Stimulated activated naive CD8-positive, alpha-beta T cell treated with anti-CD3 and anti-CD28 coated beads, Interleukin-15, Interleukin-2, amounts not matched to agents 100 ng/mL and 50 ng/mL, for 24 hours (primary cell): ENCODE results near the gene CBLB.

Experiments used
- H3K27ac Mint-ChIP-seq: one replicate; pipeline ENCODE4 v1.8.0; 2021; ENCODE audit warnings: mild to moderate bottlenecking, mixed read lengths
- H3K27me3 Mint-ChIP-seq: one replicate; pipeline ENCODE4 v1.8.0; 2021; ENCODE audit warnings: mixed read lengths
- H3K36me3 Mint-ChIP-seq: one replicate; pipeline ENCODE4 v1.8.0; 2021; ENCODE audit warnings: low read depth, mixed read lengths
- H3K4me1 Mint-ChIP-seq: one replicate; pipeline ENCODE4 v1.8.0; 2021; ENCODE audit warnings: low read depth, mixed read lengths
- H3K4me3 Mint-ChIP-seq: one replicate; pipeline ENCODE4 v1.8.0; 2021; ENCODE audit warnings: mild to moderate bottlenecking, mixed read lengths
- H3K9me3 Mint-ChIP-seq: one replicate; pipeline ENCODE4 v1.8.0; 2021; ENCODE audit warnings: mixed read lengths

Gene CBLB

DNA sequence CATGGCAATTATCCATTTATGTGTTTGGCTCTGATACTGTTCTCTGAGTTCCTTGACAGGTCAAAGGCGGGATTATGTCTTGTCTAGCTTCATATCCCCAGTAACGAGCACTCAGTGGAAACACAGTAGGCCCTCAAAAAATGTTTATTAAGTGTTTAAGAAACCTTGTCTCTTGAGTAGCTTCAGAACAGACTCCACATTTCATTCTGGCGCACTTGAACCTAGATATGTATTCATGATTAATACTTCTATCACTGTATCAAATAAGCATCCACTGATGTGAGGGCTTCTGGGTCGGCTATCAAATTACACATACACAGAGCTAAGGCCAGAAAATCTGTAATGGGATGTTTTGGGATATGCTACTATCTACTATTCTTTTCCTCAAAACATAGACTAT is 4.6 kb downstream of the CBLB start:
- peaks cover 53% of the 10 kb centered on the region for H3K4me1 Mint-ChIP-seq
- peak overlapping the region; percentile 97 for H3K4me3 Mint-ChIP-seq
- H3K36me3 Mint-ChIP-seq, result peaks cover 57% of the 10 kb centered on the region
- no peaks in the 10 kb centered on the region for H3K9me3 Mint-ChIP-seq
- H3K27me3 Mint-ChIP-seq, result no peaks in the 10 kb centered on the region
- peak overlapping the region; percentile 83 for H3K27ac Mint-ChIP-seq

DNA sequence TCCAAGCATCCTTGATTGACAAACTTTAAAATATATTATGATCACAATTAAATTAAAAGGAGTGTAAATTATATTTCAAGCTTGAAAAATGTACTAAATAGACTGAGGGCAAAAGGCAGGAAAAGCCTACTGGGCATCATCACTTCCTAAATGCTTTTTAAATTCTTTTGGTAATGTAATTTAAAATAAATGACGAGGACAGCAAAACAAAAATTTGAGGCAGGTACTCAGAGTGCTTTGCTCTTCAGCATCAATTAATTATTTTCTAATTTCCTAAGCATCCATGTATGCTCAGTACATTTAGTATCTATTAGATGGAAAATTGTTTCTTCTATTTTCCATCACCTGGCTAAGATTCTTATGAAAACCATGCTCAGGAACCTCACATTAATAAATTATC is 5.2 kb downstream of the CBLB start:
- H3K36me3 Mint-ChIP-seq, result peaks cover 61% of the 10 kb centered on the region
- no peaks in the 10 kb centered on the region for H3K9me3 Mint-ChIP-seq
- peak overlapping the region; percentile 97 for H3K4me3 Mint-ChIP-seq
- H3K27ac Mint-ChIP-seq, result no peak overlapping the region
- no peaks in the 10 kb centered on the region for H3K27me3 Mint-ChIP-seq
- peaks cover 57% of the 10 kb centered on the region for H3K4me1 Mint-ChIP-seq

DNA sequence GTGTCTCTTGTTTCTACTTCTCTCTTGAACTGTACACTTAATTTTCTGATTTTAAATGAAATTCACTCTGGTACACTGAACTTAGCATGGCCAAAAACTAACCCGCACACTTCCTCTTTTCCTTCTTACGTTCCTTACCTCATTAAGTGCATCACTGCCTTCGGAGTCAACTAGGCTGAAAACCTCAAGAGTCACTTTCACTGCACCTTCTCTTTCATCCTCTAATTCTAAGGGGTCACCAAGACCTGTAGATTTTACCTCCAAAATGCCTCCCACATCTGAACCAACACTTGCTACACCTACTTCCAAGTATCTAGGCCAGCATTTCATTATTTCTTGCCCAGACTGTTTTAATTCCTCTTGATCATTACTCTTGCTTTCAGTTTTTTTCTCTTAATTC is 6.6 kb downstream of the CBLB start:
- no peak overlapping the region for H3K4me3 Mint-ChIP-seq
- peaks cover 63% of the 10 kb centered on the region for H3K4me1 Mint-ChIP-seq
- H3K27ac Mint-ChIP-seq, result no peak overlapping the region
- H3K36me3 Mint-ChIP-seq, result peaks cover 60% of the 10 kb centered on the region
- no peaks in the 10 kb centered on the region for H3K27me3 Mint-ChIP-seq
- no peaks in the 10 kb centered on the region for H3K9me3 Mint-ChIP-seq

DNA sequence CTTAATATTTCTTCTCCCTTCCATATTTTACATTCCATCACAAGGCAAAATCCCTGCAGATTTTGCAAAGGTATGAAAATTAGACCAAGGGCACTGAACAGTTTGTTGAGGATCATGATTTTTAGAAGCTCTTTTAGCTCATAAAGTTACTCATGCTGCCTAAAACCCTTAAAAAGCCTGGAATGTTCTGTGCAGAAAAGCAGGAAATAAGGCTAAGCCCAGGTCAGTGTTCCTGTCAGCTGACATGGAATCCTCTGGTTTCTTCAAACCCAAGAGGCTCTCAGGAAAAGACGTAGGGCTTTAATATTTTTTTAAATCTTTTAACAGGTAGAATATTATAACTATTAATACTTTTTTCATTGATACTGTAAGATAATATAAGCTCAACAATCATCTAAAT is 8.2 kb downstream of the CBLB start:
- Mint-ChIP-seq H3K9me3 (no peaks in the 10 kb centered on the region), H3K27me3 (no peaks in the 10 kb centered on the region), H3K4me1 (peaks cover 60% of the 10 kb centered on the region), H3K36me3 (peaks cover 58% of the 10 kb centered on the region), H3K4me3 (no peak overlapping the region), H3K27ac (peak overlapping the region; percentile 64)

DNA sequence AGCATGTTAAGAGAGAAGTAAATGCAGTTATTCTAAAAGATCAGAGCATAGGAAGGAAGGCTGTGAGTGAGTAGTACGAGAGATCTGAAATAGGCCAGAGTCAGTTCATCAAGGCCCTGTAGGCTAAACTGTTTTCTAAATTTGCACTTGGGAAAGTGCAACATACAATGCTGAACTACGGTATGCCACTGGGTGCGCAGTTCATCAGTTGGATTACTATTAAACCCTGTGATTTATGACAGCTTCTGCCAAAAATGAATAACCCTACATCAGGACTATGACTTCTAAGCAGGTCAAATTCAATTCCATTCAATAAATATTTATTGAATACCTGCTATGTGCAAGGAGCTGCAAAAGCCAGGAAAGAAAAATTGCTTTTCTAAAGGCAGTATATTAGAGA is 10.8 kb downstream of the CBLB start:
- no peak overlapping the region for H3K27ac Mint-ChIP-seq
- H3K4me3 Mint-ChIP-seq, result peak overlapping the region; percentile 0
- H3K27me3 Mint-ChIP-seq, result no peaks in the 10 kb centered on the region
- H3K4me1 Mint-ChIP-seq, result peaks cover 62% of the 10 kb centered on the region
- peaks cover 4% of the 10 kb centered on the region for H3K9me3 Mint-ChIP-seq
- peaks cover 61% of the 10 kb centered on the region for H3K36me3 Mint-ChIP-seq

DNA sequence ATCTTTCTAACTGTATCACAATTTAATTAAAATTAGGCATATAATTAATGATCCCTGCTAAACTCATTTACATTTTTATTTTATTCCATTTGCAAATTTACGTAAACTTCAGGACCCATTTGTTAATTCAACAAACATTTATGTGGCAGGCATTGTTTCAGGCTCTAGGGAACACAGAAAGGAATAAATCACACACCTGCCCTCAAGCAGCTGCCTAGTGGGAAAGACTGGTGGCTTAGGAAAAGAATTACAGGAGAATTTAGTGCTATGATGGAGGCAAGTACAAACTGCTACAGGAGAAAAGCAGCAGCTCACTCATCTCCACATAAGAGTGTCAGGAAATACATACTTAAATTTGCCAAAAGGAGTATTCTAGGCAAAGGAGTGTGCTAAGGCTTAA is 11.2 kb downstream of the CBLB start:
- Mint-ChIP-seq H3K27ac (peak overlapping the region; percentile 18), H3K9me3 (peaks cover 4% of the 10 kb centered on the region), H3K36me3 (peaks cover 66% of the 10 kb centered on the region), H3K4me1 (peaks cover 66% of the 10 kb centered on the region), H3K4me3 (peak overlapping the region; percentile 0), H3K27me3 (no peaks in the 10 kb centered on the region)

DNA sequence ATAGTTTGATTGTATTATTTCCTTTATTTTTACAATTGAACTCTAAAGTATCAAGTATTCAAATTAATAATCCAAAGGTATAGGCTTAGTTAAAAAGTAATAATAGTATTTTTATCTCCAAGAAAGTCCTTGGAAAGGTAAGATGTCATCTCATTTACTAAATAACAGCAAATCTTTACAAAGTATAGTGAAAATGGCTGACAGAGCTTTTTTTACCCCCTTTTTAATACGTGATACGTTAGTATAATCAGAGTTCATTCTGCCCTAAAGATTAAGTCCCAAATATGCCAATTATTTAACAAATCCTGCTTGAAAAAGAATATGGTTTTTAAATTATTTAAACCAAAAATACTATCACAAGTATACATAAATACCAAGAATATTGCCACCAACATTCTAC is 12.2 kb downstream of the CBLB start:
- H3K4me1 Mint-ChIP-seq, result peaks cover 69% of the 10 kb centered on the region
- no peak overlapping the region for H3K4me3 Mint-ChIP-seq
- H3K27ac Mint-ChIP-seq, result no peak overlapping the region
- H3K27me3 Mint-ChIP-seq, result no peaks in the 10 kb centered on the region
- H3K9me3 Mint-ChIP-seq, result peaks cover 4% of the 10 kb centered on the region
- H3K36me3 Mint-ChIP-seq, result peaks cover 73% of the 10 kb centered on the region

DNA sequence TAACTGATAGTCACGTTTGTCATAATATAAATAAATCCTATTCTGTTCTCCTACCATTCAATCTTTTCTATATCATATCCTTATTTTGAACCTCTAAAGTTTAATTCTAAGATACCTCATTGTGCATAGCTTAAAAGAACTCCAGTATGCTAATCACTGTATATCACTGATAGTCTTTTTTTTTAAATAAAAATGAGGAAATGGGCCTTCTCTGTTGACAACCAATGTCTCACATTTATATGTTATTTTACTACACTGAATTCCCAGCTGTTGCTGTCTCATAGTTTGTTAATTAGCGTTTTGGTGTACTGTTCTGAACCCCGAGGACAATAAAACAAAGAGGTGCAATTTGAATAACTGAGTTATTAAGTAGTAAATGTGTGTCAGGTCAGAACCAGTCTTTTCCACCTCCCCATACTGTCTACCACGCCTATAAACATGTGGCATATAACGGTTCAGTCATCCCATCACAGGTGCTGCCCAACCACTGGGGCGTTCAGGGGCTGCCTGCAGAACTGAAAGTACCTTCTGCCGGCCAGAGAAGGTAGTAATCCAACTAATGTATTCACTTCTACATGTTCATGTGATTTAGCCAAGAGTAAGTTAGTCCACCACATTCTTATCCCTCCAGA is 14.9 kb downstream of the CBLB start:
- Mint-ChIP-seq H3K4me3 (no peak overlapping the region), H3K36me3 (peaks cover 84% of the 10 kb centered on the region), H3K27me3 (no peaks in the 10 kb centered on the region), H3K9me3 (peaks cover 4% of the 10 kb centered on the region), H3K4me1 (peaks cover 80% of the 10 kb centered on the region), H3K27ac (no peak overlapping the region)

DNA sequence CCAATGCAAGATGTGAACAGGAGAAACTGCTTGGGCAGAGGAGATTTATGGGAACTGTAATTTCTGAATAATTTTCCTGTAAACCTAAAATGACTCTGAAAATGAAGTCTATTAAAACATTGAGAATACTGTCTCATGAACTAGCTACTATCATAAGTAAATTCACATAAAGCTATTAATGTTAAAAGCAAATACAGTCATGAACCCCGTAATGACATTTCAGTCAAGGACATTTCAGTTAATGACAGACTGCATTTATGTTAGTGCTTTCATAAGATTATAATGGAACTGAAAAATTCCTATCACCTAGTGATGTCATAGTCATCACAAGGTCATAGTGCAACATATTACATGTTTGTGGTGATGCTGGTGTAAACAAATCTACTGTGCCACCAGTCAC is 17.2 kb downstream of the CBLB start:
- peaks cover 83% of the 10 kb centered on the region for H3K4me1 Mint-ChIP-seq
- H3K36me3 Mint-ChIP-seq, result peaks cover 90% of the 10 kb centered on the region
- H3K4me3 Mint-ChIP-seq, result no peak overlapping the region
- H3K27me3 Mint-ChIP-seq, result no peaks in the 10 kb centered on the region
- H3K9me3 Mint-ChIP-seq, result peaks cover 4% of the 10 kb centered on the region
- H3K27ac Mint-ChIP-seq, result peak overlapping the region; percentile 21

DNA sequence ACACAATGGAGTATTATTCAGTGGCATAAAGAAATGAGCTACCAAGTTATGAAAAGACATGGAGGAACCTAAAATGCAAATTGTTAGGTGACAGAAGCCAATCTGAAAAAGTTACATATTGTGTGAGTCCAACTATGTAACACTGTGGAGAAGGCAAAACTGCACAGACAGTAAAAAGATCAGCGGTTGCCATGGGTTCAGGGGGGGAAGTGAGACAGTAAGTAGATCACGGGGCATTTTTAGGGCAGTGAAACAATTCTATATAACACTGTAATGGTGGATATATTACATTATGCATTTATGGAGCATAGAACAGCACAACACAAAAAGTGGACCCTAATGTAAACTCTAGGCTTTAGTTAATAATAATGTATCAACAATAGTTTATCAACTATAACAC is 17.6 kb downstream of the CBLB start:
- H3K36me3 Mint-ChIP-seq, result peaks cover 88% of the 10 kb centered on the region
- no peaks in the 10 kb centered on the region for H3K27me3 Mint-ChIP-seq
- H3K9me3 Mint-ChIP-seq, result peaks cover 4% of the 10 kb centered on the region
- peak overlapping the region; percentile 21 for H3K27ac Mint-ChIP-seq
- H3K4me3 Mint-ChIP-seq, result peak overlapping the region; percentile 22
- H3K4me1 Mint-ChIP-seq, result peaks cover 84% of the 10 kb centered on the region

DNA sequence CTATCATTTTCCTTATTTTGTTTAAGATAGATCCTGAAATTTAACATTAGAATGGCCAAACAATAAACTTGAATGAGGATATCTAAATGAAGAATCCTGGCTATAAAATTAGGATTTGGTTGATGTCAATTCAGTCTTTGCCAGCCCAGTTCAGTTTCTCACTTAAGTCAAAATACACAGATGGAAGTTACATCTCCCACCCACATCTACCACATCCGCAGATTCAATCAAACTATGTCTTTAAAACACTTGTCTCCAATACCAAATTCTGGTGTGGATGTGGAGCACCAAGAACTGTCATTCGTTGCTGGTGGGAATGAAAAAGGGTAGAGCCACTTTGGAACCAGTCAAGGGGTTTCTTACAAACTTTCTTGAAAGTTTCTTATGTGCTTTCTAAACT is 18.2 kb downstream of the CBLB start:
- Mint-ChIP-seq H3K27me3 (no peaks in the 10 kb centered on the region), H3K27ac (peak overlapping the region; percentile 54), H3K4me3 (no peak overlapping the region), H3K9me3 (peaks cover 4% of the 10 kb centered on the region), H3K36me3 (peaks cover 84% of the 10 kb centered on the region), H3K4me1 (peaks cover 82% of the 10 kb centered on the region)

DNA sequence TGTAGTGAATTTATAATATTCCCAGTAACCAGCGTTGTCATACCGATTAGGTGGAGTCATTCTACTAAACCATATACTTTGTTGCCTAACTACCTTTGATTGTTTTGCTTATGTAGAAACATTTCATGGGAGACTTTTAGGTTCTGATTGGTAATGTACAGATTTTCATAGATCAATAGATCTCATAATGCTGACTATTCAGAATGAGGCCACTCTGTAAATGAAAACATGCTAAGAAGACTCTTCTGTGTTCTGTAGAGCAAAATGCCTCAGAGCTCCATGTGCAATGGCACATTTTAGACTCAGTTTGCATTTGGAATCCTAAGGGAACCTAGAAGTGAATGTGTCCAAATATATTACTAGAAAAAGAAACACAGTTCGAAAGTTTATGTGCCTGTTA is 20.0 kb downstream of the CBLB start:
- Mint-ChIP-seq H3K36me3 (peaks cover 78% of the 10 kb centered on the region), H3K27ac (peak overlapping the region; percentile 96), H3K4me1 (peaks cover 81% of the 10 kb centered on the region), H3K27me3 (no peaks in the 10 kb centered on the region), H3K9me3 (peaks cover 4% of the 10 kb centered on the region), H3K4me3 (peak overlapping the region; percentile 69)

DNA sequence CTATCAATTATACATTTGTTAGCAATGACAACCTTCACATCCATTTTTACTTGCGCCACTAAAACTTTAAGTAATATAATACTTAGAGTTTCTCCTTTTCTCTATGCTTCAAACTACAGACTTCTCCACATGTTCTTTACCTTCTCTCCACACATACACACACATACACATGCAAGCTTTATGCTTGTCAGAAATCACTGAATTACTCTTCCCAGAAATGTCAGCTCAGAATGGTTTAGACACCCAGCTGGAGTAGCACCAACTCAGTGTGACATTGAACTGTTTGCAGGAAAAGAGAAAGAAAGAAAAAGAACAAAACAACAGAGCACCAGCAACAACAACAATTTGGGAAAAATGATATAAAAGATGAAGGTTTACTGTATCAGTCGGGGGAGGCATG is 20.9 kb downstream of the CBLB start:
- peak overlapping the region; percentile 69 for H3K4me3 Mint-ChIP-seq
- H3K36me3 Mint-ChIP-seq, result peaks cover 71% of the 10 kb centered on the region
- peak overlapping the region; percentile 96 for H3K27ac Mint-ChIP-seq
- H3K4me1 Mint-ChIP-seq, result peaks cover 74% of the 10 kb centered on the region
- H3K27me3 Mint-ChIP-seq, result no peaks in the 10 kb centered on the region
- H3K9me3 Mint-ChIP-seq, result no peaks in the 10 kb centered on the region

DNA sequence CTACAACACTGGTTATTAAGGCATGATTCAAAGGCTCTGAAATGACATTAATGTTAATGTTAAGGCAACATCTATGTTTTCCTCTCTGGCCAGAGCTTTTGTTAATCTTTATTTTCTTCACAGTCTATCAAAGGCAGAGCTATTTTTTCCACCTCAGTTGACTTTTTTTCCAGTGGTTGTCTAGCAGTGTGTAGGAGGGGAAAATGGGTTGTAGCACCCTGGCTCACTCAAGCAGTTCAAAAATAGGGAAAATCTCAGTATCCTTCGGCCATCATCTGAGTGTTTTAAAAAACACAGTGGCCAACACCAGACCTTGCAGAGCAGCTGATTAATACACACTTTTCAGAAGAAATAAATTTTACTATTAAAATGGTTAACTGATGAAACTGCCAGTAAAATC is 21.4 kb downstream of the CBLB start:
- H3K9me3 Mint-ChIP-seq, result no peaks in the 10 kb centered on the region
- H3K4me1 Mint-ChIP-seq, result peaks cover 72% of the 10 kb centered on the region
- peak overlapping the region; percentile 96 for H3K27ac Mint-ChIP-seq
- peaks cover 70% of the 10 kb centered on the region for H3K36me3 Mint-ChIP-seq
- H3K27me3 Mint-ChIP-seq, result no peaks in the 10 kb centered on the region
- peak overlapping the region; percentile 69 for H3K4me3 Mint-ChIP-seq

DNA sequence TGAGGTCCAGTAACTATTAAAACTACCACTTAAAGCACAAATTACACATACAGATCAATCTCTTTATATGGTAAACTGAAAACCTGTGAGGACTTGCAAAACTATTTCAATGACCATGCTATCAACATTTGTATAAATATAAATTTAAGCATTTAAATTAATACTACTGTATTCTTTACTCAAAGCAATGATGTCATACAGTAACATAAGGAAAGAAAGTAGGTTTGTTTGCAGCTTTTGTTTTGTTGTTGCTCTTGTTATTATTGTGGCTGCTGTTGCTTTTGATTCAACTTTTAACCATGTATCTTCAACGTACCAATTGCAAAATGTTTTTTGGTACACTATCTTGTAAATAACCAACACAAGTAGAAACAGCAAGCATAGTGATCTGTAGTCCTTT is 22.0 kb downstream of the CBLB start:
- Mint-ChIP-seq H3K27me3 (no peaks in the 10 kb centered on the region), H3K4me1 (peaks cover 78% of the 10 kb centered on the region), H3K9me3 (no peaks in the 10 kb centered on the region), H3K27ac (peak overlapping the region; percentile 96), H3K36me3 (peaks cover 70% of the 10 kb centered on the region), H3K4me3 (peak overlapping the region; percentile 69)

DNA sequence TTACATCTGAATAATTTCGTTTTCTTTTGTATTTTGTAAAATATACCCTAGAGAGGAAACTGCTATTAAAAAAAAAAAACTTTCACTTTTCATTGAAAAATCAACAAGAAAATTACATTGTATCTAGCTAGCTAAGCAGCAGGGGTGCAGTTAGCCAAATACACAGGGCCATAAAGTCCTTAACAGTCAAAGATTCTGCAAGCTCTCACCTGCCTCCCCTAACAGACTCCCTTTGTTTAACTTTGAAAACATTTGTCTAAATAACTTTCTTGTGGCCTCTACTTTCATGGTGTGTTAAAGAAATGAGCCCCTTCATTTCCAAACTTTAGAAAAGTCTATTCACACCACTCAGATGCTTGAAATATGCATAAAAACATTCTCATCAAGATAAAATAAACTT is 23.3 kb downstream of the CBLB start:
- Mint-ChIP-seq H3K4me1 (peaks cover 71% of the 10 kb centered on the region), H3K9me3 (no peaks in the 10 kb centered on the region), H3K27ac (peak overlapping the region; percentile 72), H3K36me3 (peaks cover 65% of the 10 kb centered on the region), H3K27me3 (no peaks in the 10 kb centered on the region), H3K4me3 (no peak overlapping the region)
